HG03064 (cell line): ENCODE data around the gene KIF12.
A peak's percentile ranks its signal among the peaks of the same experiment; 100 is the strongest.
"Not testable (repeated sequence)": the region's sequence is repeated elsewhere in the genome, so short reads cannot be mapped to it uniquely, and the experiment has no call there.

Experiments used
- ATAC-seq: cut with Tn5 transposase; IDR thresholded peaks from one replicate; pipeline ENCODE4 v1.9.1; 2021; ENCODE audit warnings: low read depth; ENCODE audit not compliant: unreplicated experiment

KIF12 gene

GRCh38 chr9:114086009-114086408 is 13.1 kb downstream of the KIF12 start:
- ATAC-seq: no peak

GRCh38 chr9:114085387-114085789 is 13.7 kb downstream of the KIF12 start:
- ATAC-seq: no peak

GRCh38 chr9:114084282-114085073 is 14.6 kb downstream of the KIF12 start:
- ATAC-seq: no peak

- no peak for ATAC-seq
Measured at GRCh38 chr9:114083666-114084065, 15.4 kb downstream of the KIF12 start.

GRCh38 chr9:114082763-114083412 is 16.2 kb downstream of the KIF12 start:
- ATAC-seq: not testable (repeated sequence)

GRCh38 chr9:114082017-114082762 is 16.9 kb downstream of the KIF12 start:
- peak; percentile 86 for ATAC-seq

- no peak for ATAC-seq
Measured at GRCh38 chr9:114081441-114082016, 17.6 kb downstream of the KIF12 start.

GRCh38 chr9:114080773-114081440 is 18.2 kb downstream of the KIF12 start:
- ATAC-seq: no peak

GRCh38 chr9:114080195-114080772 is 18.8 kb downstream of the KIF12 start:
- no peak for ATAC-seq

- no peak for ATAC-seq
Measured at GRCh38 chr9:114078781-114079156, 20.3 kb downstream of the KIF12 start.

GRCh38 chr9:114078021-114078780 is 20.9 kb downstream of the KIF12 start, which contains the start of gene AMBP:
Gene AMBP (minus strand): TSS chr9:114078300. CDS start chr9:114078209, 91 bp downstream.
- no peak for ATAC-seq

- no peak for ATAC-seq
Measured at GRCh38 chr9:114077162-114077837, 21.8 kb downstream of the KIF12 start.

- no peak for ATAC-seq
Measured at GRCh38 chr9:114076237-114077161, 22.6 kb downstream of the KIF12 start.

- no peak for ATAC-seq
Measured at GRCh38 chr9:114075602-114076001, 23.5 kb downstream of the KIF12 start.

- ATAC-seq: no peak
Measured at GRCh38 chr9:114072184-114073140, 26.6 kb downstream of the KIF12 start.

GRCh38 chr9:114071197-114071795 is 27.8 kb downstream of the KIF12 start:
- ATAC-seq: no peak
